WI38 (cell line): ENCODE data around the gene DNAAF8.

Experiments
- H3K4me3 ChIP-seq: 2 replicates; pipeline ENCODE4 v1.5.1; 2011; ENCODE audit warnings: low read depth, mild to moderate bottlenecking, control low read depth, low read length
- TF ChIP-seq, protein P1 (sequence below): IDR thresholded peaks from 2 replicates; pipeline ENCODE4 v1.5.1; 2012; ENCODE audit warnings: low read depth, mild to moderate bottlenecking, control low read depth, low read length

Gene DNAAF8

DNA sequence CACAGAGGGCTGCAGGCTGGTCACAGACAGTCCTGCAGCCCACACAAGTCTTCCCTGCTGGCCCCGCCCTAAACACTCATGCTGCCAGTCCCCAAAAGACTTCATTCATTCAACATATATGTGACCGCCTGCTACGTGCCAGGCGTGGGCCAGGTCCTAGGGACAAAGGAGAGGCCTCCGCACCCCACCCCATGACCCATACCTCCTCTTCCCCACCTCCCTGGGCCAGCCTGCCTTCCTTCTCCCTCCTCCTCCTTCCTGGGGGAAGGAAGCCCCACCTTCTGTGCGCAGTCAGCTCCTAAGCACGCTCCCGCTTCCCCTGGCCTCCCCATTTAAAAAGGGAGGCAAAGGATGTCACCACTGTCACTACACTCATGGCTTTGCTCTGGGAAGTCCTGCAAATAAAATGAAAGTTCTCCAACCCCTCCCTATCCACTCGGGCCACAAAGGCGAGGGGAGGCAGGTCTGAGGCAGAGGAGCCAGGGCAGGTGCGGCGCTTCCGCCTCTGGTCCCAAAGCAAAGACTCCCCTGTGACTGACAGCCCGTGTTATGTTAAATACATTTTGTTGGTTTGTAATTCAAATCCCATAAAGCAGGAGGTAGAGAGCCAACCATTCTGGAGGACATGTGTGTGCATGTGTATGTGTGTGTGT lies 9.0 kb downstream of the DNAAF8 start:
- TF ChIP-seq, protein P1, sequence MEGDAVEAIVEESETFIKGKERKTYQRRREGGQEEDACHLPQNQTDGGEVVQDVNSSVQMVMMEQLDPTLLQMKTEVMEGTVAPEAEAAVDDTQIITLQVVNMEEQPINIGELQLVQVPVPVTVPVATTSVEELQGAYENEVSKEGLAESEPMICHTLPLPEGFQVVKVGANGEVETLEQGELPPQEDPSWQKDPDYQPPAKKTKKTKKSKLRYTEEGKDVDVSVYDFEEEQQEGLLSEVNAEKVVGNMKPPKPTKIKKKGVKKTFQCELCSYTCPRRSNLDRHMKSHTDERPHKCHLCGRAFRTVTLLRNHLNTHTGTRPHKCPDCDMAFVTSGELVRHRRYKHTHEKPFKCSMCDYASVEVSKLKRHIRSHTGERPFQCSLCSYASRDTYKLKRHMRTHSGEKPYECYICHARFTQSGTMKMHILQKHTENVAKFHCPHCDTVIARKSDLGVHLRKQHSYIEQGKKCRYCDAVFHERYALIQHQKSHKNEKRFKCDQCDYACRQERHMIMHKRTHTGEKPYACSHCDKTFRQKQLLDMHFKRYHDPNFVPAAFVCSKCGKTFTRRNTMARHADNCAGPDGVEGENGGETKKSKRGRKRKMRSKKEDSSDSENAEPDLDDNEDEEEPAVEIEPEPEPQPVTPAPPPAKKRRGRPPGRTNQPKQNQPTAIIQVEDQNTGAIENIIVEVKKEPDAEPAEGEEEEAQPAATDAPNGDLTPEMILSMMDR, result no peak
- H3K4me3 ChIP-seq, result no peak overlapping the region

DNA sequence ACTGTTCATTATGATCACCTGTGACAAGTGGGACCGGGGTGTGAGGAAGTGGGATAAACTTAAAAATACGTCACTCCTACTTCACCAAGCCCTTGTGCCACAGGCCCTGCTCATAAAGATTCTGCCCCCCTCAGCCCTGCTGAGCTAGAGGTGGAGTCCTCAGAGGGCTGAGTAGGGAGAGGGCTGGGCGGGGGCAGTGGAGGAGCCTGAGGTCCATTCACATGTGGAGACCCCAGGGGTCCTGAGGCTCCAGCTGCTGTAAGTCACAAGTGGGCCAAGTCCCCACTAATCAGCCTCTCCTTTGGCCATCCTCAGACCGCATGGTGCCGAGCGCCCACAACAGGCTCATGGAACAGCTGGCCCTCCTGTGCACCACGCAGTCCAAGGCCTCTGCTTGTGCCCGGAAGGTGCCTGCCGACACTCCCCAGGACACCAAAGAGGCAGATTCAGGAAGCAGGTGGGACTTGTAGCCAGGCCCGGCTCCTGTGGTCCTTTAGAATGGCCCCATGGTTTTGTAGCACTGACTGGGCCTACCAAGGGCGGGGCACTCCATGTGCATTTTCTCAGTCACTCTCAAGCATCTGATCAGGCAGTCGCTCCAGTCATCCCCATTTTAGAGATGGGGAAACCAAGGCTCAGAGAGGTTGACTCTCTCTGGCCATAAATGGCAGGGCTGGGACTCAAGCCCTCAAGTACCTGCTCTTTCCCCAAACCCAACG lies 10.4 kb downstream of the DNAAF8 start:
- TF ChIP-seq, protein P1, result no peak
- H3K4me3 ChIP-seq, result no peak overlapping the region

DNA sequence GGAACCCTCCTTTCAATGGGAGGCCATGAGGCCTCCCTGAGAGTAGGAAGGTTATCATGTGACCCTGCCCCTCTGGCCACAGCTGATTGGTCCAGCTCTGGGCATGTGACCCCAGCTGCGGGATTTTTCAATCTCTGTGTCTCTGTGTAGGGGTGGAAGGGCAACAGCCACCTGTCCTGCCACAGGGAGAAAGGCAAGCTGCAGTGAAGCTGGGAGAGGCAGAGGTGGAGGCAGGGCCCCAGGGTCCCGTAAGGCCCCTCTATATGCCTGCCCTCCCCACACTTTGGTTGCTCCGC lies 10.9 kb downstream of the DNAAF8 start:
- H3K4me3 ChIP-seq, result no peak overlapping the region
- TF ChIP-seq, protein P1, result no peak

DNA sequence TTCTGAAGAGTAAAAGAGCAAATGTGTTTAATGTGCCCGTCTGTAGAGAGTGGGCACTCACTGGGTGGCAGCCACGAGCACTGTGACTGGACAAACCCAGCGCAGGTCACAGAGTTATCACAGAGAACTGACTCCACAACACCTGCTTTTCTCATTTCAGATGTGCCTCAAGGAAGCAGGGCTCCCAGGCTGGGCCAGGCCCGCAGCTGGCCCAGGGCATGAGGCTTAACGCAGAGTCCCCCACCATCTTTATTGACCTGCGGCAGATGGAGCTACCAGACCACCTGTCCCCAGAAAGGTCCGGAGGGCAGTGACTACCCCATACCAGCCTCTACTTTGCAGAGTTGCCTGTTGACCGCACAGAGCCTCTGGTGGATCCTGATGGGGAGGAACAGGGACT lies 11.9 kb downstream of the DNAAF8 start:
- no peak overlapping the region for H3K4me3 ChIP-seq
- TF ChIP-seq, protein P1, result no peak

DNA sequence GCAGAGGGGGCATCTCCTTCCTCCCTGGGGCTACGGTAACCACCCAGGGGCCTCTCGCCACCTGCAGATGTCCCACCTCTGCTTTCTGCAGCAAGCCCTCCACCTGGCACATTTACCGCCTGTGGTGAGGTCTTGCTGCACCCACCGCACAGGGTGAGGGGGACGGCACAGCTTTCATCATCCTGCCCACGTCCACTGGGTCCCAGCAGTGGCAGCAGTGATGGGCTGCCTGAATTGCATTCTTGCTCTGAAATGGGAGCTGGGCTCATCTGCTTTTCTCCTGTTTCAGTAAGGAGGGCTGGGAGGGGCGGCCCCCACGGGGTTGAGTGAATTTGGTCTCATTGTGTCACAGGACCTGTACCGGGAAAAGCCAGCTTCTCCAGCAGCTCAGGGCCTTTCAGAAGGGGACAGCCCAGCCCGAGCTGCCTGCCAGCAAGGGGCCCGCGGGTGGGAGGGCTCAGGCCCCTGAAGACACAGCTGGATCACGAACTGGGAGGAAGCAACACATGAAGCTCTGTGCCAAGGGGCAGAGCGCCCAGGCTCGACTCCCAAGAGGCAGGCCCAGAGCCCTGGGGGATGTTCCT lies 12.7 kb downstream of the DNAAF8 start:
- no peak overlapping the region for H3K4me3 ChIP-seq

DNA sequence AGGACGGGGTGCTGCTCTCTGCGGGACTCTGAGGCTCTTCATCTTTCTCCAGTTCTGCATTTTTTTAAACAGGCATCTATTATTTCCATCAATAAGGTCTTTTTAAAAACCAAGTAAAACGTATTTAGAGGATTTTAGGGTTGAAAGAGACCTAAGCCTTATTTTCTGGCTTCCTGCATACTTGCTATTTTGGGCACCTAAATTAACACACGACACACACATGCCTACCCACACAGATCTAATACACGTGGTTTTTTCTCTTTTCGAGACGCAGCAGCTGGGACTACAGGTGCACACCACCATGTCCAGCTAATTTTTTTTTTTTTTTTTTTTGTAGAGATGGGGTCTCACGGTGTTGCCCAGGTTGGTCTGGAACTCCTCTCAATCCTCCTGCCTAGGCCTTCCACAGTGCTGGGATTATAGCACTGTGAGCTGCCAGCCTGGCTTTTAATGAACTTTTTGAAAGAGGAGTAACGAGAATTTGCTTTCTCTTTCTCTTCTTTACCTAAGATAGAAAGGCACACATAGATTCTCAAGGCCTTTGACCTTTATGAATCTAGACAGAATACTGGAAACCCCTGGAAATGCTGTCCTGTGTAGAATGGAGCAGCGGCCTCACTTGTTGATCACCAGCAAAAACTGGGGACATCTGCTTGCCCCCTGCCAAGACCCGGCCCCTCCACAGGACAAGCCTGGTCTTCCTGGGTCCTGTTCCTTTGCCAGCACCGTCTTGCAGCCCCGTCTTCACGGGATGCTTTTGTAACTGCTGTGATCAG lies 13.8 kb downstream of the DNAAF8 start:
- TF ChIP-seq, protein P1, result no peak
- no peak overlapping the region for H3K4me3 ChIP-seq

More for the DNA sequence above, 12.7 kb downstream of the DNAAF8 start:
- TF ChIP-seq, protein P1, result no peak
